AG10803 (cell line): Measurements from ENCODE around the gene RITA1.
"Not testable (repeated sequence)": the region's sequence is repeated elsewhere in the genome, so short reads cannot be mapped to it uniquely, and the experiment has no call there.

Experiments
- DNase-seq: peaks from one replicate; pipeline ENCODE4 v3.0.0; 2010; ENCODE audit warnings: low read depth
- H3K4me3 ChIP-seq: 2 replicates; pipeline ENCODE4 v1.5.1; 2011; ENCODE audit warnings: mild to moderate bottlenecking, low read length, control low read depth
- CTCF ChIP-seq: conservative IDR thresholded peaks from 2 replicates; pipeline ENCODE4 v1.5.1; 2011; ENCODE audit warnings: mild to moderate bottlenecking, low read length, control low read depth, inconsistent platforms

RITA1 gene

GRCh38 chr12:113200021-113200797 lies 14.7 kb downstream of the RITA1 start:
- TF ChIP-seq CTCF: no peak
- no peak for DNase-seq
- H3K4me3 ChIP-seq: no peak overlapping the region

GRCh38 chr12:113201187-113202177 lies 16.0 kb downstream of the RITA1 start:
- no peak for DNase-seq
- no peak for TF ChIP-seq CTCF
- H3K4me3 ChIP-seq: no peak overlapping the region

- TF ChIP-seq CTCF: no peak
- no peak for DNase-seq
- no peak overlapping the region for H3K4me3 ChIP-seq
These were observed 17.0 kb downstream of the RITA1 start for GRCh38 chr12:113202300-113203075.

- no peak overlapping the region for H3K4me3 ChIP-seq
- no peak for TF ChIP-seq CTCF
- DNase-seq: peak; percentile 31
These were observed 18.6 kb downstream of the RITA1 start for GRCh38 chr12:113203852-113204760.

GRCh38 chr12:113204804-113205203 lies 19.3 kb downstream of the RITA1 start:
- H3K4me3 ChIP-seq: no peak overlapping the region
- no peak for DNase-seq
- TF ChIP-seq CTCF: no peak

GRCh38 chr12:113206802-113207201 lies 21.3 kb downstream of the RITA1 start:
- DNase-seq: not testable (repeated sequence)

More at GRCh38 chr12:113206802-113207201, 21.3 kb downstream of the RITA1 start:
- not testable (repeated sequence) for H3K4me3 ChIP-seq
